Sciatic nerve (tissue), 2 donors: ENCODE measurements around the gene TMEM63C. TPM values are rescaled to one million over a fixed set of nuclear protein-coding genes. Genes with fewer than 3 reads are reported as not detected.
"Not testable (repeated sequence)": the region's sequence is repeated elsewhere in the genome, so short reads cannot be mapped to it uniquely, and the experiment has no call there.

Experiments used
- ATAC-seq: fragments of 200-7000 bp; cut with Tn5 transposase; one replicate; pipeline ENCODE4 v1.9.1; 2020; ENCODE audit warnings: mild to moderate bottlenecking, moderate library complexity
- DNase-seq: peaks from one replicate; pipeline ENCODE4 v3.0.0-alpha.2; 2020; ENCODE audit warnings: low spot score
- intact Hi-C: fragments of 100-400 bp; cut with DNase I; formaldehyde crosslinking; loops from one replicate; pipeline ENCODE4 v1.14.2; 2022
- total RNA-seq: library from RNA; stranded (reverse); fragmentation: NEBNext Ultra II Directional; extraction: Animal tissue kit (Norgen Biotek cat#: 25700); gene quantifications from one replicate; pipeline ENCODE4 v1.2.1, GENCODE V29; 2021
- donor health status: DM: no; HTN: no; CAD: no.
- donor health status: DM: no; HTN: no; CAD: no.

TMEM63C gene
- total RNA-seq, 1 donor from 2014 or later: not detected

DNA sequence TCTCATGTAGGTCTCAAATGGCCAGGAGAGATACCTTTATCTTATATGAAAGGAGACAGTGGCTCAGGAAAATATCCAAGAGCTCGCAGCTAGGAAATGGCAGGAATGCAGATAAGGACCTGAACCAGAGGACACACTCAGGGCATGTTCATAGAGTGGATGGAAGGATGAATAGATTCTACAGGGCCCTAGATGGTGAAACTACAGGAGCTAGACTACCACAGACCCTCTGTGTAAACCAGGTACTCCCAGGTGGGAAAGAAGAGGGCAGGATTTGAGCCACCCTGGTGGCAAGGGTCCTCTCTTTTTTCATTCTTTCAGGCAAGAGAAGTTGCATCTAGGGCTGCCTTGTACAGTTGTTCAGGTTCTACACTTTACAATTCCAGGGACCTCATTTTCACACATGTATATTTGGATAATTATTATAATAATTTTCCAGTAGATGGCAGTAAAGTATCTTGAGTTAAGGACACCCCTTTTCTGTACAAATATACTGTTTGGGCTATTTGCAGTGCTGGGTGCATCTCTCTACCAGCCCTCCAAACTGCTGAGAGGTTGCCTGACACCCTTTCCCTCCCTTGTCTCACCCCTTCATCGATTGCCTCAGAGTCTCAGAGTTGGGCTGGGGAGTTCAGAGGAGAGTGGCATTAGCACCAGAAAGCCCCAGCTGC is 29.5 kb upstream of the TMEM63C start:
- peak; percentile 22 for ATAC-seq
- intact Hi-C loops: no loop called here
- no peak for DNase-seq

DNA sequence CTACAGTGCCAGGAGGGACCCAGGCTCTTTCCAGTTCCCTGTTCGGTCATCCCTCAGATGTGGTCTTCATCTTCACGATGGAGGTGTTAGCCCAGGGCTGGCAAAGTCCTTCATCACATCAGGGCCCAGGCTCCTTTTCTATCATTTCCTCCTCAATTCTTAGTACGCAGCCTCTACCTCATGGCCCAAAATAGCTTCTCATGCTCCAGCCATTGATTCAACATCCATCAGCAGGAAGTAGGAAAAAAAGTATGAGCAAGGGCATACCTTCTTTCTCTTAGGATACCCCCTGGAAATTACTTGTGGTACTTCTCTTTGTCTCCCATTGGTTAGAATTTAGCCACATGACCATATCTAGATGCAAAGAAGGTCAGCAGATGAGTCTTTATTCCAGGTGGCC is 27.8 kb upstream of the TMEM63C start:
- ATAC-seq: no peak
- intact Hi-C loops: no loop called here
- DNase-seq: no peak

DNA sequence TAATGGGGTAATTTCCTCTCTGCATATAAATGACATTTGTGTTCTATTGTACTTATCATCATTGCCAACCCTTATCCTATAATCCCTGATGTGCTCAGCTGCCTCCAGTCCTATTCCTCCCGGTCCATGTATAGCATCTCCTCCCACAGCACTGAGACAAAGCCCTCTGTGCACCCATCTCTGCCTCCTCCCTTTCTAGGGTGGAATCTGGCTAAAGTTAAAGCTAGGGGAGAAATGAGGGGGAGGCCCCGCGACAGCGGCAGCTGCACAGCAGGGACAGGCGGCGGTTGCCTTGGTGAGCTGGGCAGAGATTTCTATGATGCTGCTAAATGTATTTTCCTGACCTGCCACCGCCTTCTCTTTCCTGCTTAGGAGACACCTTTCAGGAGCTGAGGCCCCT is 27.2 kb upstream of the TMEM63C start:
- intact Hi-C loops: no loop called here
- DNase-seq (no peak), ATAC-seq (no peak)

GRCh38 chr14:77155083-77155482 is 26.5 kb upstream of the TMEM63C start:
- DNase-seq (no peak), ATAC-seq (no peak)
- intact Hi-C loops: no loop called here

- ATAC-seq: no peak
- no peak for DNase-seq
- intact Hi-C loops: no loop called here
Measured at GRCh38 chr14:77157740-77158139, 23.9 kb upstream of the TMEM63C start.

- DNase-seq (no peak), ATAC-seq (peak; percentile 87)
- intact Hi-C loops: no loop called here
Measured at GRCh38 chr14:77158175-77158881, 23.3 kb upstream of the TMEM63C start.

DNA sequence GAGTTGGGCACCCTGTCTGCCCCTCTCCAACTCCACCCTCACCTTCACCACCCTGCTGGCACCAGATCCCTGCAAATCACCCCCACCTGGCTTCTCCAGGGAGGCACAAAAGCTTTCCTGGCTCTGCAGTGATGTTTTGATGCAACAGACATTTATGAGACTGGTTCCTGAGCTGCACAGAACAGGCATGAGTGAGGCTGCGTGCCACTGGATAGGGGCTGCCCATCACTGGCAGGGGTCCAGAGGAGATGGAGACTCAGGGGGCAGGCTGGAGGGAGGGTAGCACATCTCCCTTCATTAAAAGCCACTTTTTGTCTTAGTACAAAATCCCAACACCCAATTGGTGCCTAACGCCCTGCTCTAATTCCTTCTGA is 22.7 kb upstream of the TMEM63C start:
- intact Hi-C loops: no loop called here
- ATAC-seq: peak; percentile 22
- no peak for DNase-seq

GRCh38 chr14:77161011-77161410 is 20.6 kb upstream of the TMEM63C start:
- no peak for DNase-seq

GRCh38 chr14:77170045-77170444 is 11.6 kb upstream of the TMEM63C start:
- no peak for ATAC-seq
- intact Hi-C loops: no loop called here
- no peak for DNase-seq

More at GRCh38 chr14:77161011-77161410, 20.6 kb upstream of the TMEM63C start:
- ATAC-seq: no peak
- intact Hi-C loops: no loop called here

DNA sequence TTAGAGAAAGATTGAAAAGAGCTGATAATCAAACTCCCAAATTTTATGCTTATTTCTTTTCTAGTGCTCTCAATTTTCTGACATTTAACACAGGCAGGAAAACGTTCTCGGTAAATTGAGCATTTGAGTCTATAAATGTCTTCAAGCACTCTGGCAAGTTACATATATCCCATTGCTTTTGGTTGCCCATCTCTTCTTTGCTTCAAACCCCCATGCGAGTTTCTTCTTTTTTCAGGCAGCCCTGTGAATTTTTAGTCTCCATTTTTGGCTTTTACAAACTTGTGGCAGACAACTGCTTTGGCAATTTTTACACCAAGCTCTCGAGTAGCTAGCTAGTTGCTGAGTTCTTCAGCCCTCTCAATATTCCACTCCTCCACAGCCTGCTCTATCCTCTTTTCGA is 8.7 kb upstream of the TMEM63C start:
- intact Hi-C loops: no loop called here
- DNase-seq (no peak), ATAC-seq (no peak)

- DNase-seq, intact Hi-C loops, ATAC-seq: not testable (repeated sequence)
Measured at GRCh38 chr14:77173911-77174617, 7.5 kb upstream of the TMEM63C start.

DNA sequence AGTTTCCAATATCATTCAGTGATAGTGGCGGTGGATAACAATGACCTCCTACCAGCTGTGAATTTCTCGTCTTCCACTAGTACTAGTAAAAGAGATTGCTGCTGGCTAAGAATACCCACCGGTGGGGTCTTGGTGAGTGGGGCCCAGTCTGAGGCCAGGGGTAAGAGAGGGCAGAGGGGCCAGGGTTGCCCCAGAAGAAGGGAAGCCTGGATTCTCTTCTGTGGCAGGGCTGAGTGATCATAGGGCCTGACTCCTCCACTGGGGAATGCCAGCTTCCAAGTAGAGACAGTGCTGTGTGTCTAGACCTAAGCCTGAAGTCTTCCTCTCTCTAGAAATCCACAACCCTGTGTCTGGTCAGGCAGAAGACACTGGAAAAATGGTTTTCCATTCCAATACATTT is 5.8 kb upstream of the TMEM63C start:
- intact Hi-C loops: no loop called here
- no peak for DNase-seq
- no peak for ATAC-seq

GRCh38 chr14:77177702-77178101 is 3.9 kb upstream of the TMEM63C start:
- intact Hi-C loops: no loop called here
- DNase-seq: no peak
- ATAC-seq: no peak

- DNase-seq (no peak), ATAC-seq (no peak)
- intact Hi-C loops: no loop called here
Measured at GRCh38 chr14:77178656-77179055, 2.9 kb upstream of the TMEM63C start.

DNA sequence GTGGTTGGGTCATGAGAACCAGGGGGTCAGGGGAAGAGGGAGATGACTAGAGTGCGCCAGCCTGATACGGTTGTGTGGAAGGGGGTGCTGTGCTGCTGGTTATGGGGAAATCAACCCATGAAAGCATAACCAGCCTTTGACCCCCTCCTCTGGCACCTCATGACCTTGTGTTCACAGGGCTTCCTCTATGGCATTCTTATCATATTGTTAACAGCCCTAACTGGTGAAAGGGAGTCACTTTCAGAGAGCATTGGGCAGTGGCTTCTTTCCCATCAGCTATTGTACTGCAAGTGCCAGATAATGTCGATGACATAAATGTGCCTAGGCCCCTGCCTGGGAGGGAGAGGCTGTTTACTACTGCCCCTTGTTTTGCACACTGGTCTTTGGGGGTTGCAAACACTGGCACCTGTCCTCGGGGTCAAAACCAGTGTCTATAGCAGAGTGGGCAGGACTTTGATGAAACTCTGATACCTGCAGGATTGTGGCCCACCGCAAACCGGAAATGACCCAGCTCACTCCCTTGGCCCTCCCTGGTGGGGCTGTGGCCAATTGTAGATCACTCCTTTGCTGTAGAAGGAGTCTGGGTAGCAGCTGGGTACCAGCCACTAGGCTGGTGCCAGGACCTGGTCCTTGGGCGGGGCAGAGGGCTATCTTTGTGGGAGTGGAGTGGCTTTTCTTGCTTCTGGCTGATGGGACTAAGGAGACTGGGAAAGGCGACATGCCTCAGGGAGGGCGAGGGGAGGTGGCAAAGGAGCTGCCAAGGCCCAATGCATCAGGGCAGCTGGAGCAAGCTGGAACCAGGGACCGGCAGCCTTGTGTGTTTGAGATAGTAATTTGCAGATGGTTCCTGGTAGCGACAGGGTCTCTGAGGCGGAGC is 634 bp upstream of the TMEM63C start:
- no peak for ATAC-seq
- intact Hi-C loops: no loop called here
- no peak for DNase-seq

- no peak for DNase-seq
- no peak for ATAC-seq
- intact Hi-C loops: no loop called here
Measured at GRCh38 chr14:77183896-77184295, 2.3 kb downstream of the TMEM63C start.

- DNase-seq (no peak), ATAC-seq (no peak)
- intact Hi-C loops: no loop called here
Measured at GRCh38 chr14:77184396-77185092, 2.9 kb downstream of the TMEM63C start.

DNA sequence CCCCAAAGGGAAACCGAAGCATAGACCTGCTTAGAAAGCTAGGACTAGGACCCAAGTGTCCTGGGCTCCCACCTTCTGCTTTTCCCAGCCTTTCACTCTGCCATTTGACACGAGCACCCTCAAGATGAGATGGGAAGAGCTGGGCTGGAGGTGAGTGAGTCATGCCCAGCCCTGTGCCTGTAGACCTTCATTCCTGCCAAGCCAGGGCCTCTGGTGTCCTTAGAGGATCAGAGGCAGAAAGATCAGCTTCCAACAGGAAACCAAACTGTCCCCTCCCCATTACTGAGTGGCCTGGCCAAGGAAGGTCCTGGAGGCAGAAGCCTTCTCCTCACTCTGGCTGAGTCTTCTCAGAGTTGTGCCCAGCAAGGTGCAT is 3.5 kb downstream of the TMEM63C start:
- ATAC-seq (no peak), DNase-seq (no peak)
- intact Hi-C loops: no loop called here
